ENCODE results near the gene RHOG. TPM values are rescaled to one million over a fixed set of nuclear protein-coding genes. Genes with fewer than 3 reads are reported as not detected.

RHOG gene
- total RNA-seq, 1 experiment from 2014 or later: 31.2 TPM

DNA sequence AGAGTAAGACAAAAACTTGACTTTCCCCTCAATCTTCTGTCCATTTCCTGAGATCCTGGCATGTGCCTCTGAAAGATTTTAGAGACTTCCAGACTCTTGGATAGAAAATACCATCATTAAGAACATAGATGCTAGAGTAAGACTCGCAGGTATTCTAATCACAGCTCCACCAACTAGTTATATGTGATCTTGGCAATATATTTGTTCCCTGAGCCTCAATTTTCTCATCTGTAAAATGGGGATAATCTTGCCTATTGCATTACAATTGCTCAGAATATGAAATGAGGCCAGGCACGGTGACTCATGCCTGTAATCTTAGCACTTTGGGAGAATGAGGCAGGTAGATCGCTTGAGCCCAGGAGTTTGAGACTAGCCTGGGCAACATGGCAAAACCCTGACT is 10.7 kb downstream of the RHOG start:
- H3K36me3 Mint-ChIP-seq (ENCODE audit: insufficient read depth, unreplicated experiment): peaks cover 28% of the 10 kb centered on the region
- H3K9me3 Mint-ChIP-seq (ENCODE audit: low read depth, unreplicated experiment): no peaks in the 10 kb centered on the region
- no peak overlapping the region for H3K27ac Mint-ChIP-seq (ENCODE audit: unreplicated experiment)
- DNase-seq: no peak
- H3K4me3 Mint-ChIP-seq (ENCODE audit: low read depth, unreplicated experiment): no peak overlapping the region
- no peaks in the 10 kb centered on the region for H3K27me3 Mint-ChIP-seq (ENCODE audit: unreplicated experiment)
- BruUV-seq (replicated peaks): no TSS peak
- H3K4me1 Mint-ChIP-seq (ENCODE audit: low read depth, unreplicated experiment): peaks cover 12% of the 10 kb centered on the region
- intact Hi-C loops (cut with micrococcal nuclease; ENCODE audit: unreplicated experiment): no loop called here
- CTCF ChIA-PET: no interaction called here
- TF ChIP-seq, protein P1, sequence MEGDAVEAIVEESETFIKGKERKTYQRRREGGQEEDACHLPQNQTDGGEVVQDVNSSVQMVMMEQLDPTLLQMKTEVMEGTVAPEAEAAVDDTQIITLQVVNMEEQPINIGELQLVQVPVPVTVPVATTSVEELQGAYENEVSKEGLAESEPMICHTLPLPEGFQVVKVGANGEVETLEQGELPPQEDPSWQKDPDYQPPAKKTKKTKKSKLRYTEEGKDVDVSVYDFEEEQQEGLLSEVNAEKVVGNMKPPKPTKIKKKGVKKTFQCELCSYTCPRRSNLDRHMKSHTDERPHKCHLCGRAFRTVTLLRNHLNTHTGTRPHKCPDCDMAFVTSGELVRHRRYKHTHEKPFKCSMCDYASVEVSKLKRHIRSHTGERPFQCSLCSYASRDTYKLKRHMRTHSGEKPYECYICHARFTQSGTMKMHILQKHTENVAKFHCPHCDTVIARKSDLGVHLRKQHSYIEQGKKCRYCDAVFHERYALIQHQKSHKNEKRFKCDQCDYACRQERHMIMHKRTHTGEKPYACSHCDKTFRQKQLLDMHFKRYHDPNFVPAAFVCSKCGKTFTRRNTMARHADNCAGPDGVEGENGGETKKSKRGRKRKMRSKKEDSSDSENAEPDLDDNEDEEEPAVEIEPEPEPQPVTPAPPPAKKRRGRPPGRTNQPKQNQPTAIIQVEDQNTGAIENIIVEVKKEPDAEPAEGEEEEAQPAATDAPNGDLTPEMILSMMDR (IDR thresholded peaks at IDR 0.05; ENCODE audit: unreplicated experiment): no peak

DNA sequence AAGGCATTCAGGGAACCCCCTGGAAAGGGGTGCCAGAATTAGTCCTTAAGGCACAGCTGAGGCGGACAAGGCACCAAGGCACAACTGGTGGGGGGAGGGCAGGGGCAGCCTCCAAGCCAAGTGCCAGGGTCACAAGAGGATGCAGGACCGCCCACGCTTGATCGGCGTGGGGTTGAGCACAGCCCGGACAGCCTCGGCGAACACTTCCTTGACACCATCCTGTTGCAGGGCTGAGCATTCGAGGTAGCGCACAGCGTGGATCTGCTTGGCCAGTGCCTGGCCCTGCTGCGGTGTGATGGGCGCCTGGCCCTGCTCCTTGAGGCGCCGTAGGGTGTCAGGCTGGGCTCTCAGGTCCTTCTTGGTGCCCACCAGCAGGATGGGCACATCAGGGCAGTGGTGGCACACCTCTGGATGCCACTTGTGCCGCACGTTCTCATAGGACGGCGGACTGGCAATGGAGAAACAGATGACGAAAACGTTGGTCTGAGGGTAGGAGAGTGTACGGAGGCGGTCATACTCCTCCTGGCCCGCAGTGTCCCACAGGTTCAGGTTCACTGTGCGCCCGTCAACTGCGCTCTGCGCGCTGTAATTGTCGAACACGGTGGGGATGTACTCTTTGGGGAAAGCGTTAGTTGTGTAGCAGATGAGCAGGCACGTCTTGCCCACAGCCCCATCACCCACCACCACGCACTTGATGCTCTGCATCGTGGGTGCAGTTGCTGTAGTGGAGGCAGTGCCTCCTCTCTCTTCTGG is 13.1 kb downstream of the RHOG start:
- Mint-ChIP-seq H3K4me3 (ENCODE audit: low read depth, unreplicated experiment) (no peak overlapping the region), H3K36me3 (ENCODE audit: insufficient read depth, unreplicated experiment) (peaks cover 33% of the 10 kb centered on the region), H3K27me3 (ENCODE audit: unreplicated experiment) (no peaks in the 10 kb centered on the region), H3K27ac (ENCODE audit: unreplicated experiment) (no peak overlapping the region), H3K9me3 (ENCODE audit: low read depth, unreplicated experiment) (no peaks in the 10 kb centered on the region), H3K4me1 (ENCODE audit: low read depth, unreplicated experiment) (no peaks in the 10 kb centered on the region)
- CTCF ChIA-PET: no interaction called here
- TF ChIP-seq, protein P1 (IDR thresholded peaks at IDR 0.05; ENCODE audit: unreplicated experiment): no peak
- TSS peak; percentile 17 for BruUV-seq (replicated peaks)
- intact Hi-C loops (cut with micrococcal nuclease; ENCODE audit: unreplicated experiment): no loop called here
- DNase-seq: no peak

DNA sequence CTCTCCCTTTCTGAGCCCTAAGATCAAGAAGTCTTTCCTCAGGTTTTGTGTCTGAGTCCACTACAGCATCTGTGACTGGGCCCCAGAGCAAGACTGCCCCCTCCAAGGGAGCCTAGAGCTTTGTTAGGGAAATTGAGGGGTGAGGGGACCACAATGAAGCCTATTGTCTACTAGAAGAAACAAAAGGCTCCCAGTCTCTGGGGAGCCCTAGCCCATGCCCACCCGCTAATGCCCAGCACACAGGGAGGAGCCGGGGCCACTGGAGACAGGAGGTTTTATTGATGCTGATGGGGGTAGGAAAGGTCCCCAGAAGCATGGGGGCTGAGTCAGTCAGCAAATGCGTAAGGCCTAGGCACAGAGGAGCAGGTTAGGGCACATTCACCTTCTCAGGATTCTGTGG is 14.0 kb downstream of the RHOG start:
- BruUV-seq (replicated peaks): no TSS peak
- DNase-seq: no peak
- H3K27me3 Mint-ChIP-seq (ENCODE audit: unreplicated experiment): no peaks in the 10 kb centered on the region
- TF ChIP-seq, protein P1 (IDR thresholded peaks at IDR 0.05; ENCODE audit: unreplicated experiment): no peak
- H3K9me3 Mint-ChIP-seq (ENCODE audit: low read depth, unreplicated experiment): no peaks in the 10 kb centered on the region
- H3K27ac Mint-ChIP-seq (ENCODE audit: unreplicated experiment): no peak overlapping the region
- intact Hi-C loops (cut with micrococcal nuclease; ENCODE audit: unreplicated experiment): no loop called here
- H3K4me3 Mint-ChIP-seq (ENCODE audit: low read depth, unreplicated experiment): no peak overlapping the region
- peaks cover 29% of the 10 kb centered on the region for H3K36me3 Mint-ChIP-seq (ENCODE audit: insufficient read depth, unreplicated experiment)
- CTCF ChIA-PET: no interaction called here
- H3K4me1 Mint-ChIP-seq (ENCODE audit: low read depth, unreplicated experiment): no peaks in the 10 kb centered on the region

DNA sequence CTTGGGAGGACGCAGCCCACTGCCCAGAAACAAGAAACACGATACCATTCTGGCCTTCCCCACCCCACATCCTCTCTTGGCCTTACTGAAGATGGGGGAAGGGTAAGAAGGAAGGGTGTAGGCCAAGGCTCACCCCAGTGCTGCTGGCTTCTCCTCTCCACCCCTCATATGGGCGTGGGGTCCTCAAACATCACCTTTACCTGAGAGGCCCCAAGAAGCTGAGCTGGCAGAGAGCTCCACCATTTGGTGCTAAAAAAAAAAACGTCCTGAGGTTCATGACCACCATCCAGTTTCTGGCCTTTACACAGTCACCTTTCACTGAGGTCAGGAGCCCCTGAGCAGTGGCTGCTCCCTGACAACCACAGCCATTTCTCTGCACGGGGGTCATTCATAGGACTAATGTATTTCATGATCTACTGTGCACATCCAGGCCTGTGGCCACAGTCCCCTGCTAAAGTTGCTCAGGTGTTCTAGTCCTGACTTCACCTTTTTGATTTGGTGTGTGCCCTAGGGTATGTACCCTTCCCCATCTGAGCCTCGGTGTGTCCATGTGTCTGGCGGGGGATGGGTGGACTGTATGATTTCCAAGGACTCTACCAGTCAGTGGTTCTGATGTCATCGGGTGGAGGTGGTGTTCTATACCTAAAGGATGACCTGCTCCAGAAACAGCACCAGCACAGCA is 15.1 kb downstream of the RHOG start:
- intact Hi-C loops (cut with micrococcal nuclease; ENCODE audit: unreplicated experiment): no loop called here
- DNase-seq: no peak
- BruUV-seq (replicated peaks): no TSS peak
- Mint-ChIP-seq H3K36me3 (ENCODE audit: insufficient read depth, unreplicated experiment) (peaks cover 18% of the 10 kb centered on the region), H3K27me3 (ENCODE audit: unreplicated experiment) (no peaks in the 10 kb centered on the region), H3K27ac (ENCODE audit: unreplicated experiment) (no peak overlapping the region), H3K4me1 (ENCODE audit: low read depth, unreplicated experiment) (no peaks in the 10 kb centered on the region), H3K9me3 (ENCODE audit: low read depth, unreplicated experiment) (no peaks in the 10 kb centered on the region), H3K4me3 (ENCODE audit: low read depth, unreplicated experiment) (no peak overlapping the region)
- TF ChIP-seq, protein P1 (IDR thresholded peaks at IDR 0.05; ENCODE audit: unreplicated experiment): no peak
- CTCF ChIA-PET: interaction anchor here (1.4 kb wide), 1 partner anchor 16 kb away, joined by 3 read pairs; no protein-coding TSS in a partner anchor
